ENCODE measurements around the gene SRPRB. TPM values are rescaled to one million over a fixed set of nuclear protein-coding genes. Genes with fewer than 3 reads are reported as not detected.

Gene SRPRB
- total RNA-seq, 1 experiment from 2014 or later: 54.8 TPM

- no peak for TF ChIP-seq CTCF (conservative IDR thresholded peaks at IDR 0.05)
Observed at GRCh38 chr3:133836497-133837158, 31.0 kb downstream of the SRPRB start.

More at GRCh38 chr3:133836497-133837158, 31.0 kb downstream of the SRPRB start:
- H3K4me1 ChIP-seq (ENCODE audit: insufficient read depth, low read length): no peaks in the 10 kb centered on the region
- H3K23ac ChIP-seq (ENCODE audit: insufficient read length, low read depth, low read length): no peak overlapping the region
- no CpG with 5 or more reads among the region's 6 CpGs for WGBS (ENCODE audit: extremely low coverage, insufficient read length, low lambda C conversion rate)
- no peak overlapping the region for H3K56ac ChIP-seq (ENCODE audit: insufficient read length, low read depth, low read length)
- H3K14ac ChIP-seq (ENCODE audit: insufficient read depth, low read length): no peak overlapping the region
- Mint-ChIP-seq H3K36me3 (ENCODE audit: insufficient read depth in 1 of 3, low read depth in 3 of 3) (peaks cover 0 to 3% (median 1%) of the 10 kb centered on the region in 3 experiments; a peak in 1 of 7 replicates), H3K27me3 (ENCODE audit: low read depth) (no peaks in the 10 kb centered on the region), H3K27ac (0 out of 7 replicates have a peak overlapping the region, but pooled peaks of 1 of the 3 experiments have one; percentile 20), H3K4me3 (no peak overlapping the region), H3K9me3 (no peaks in the 10 kb centered on the region), H3K4me1 (no peaks in the 10 kb centered on the region)
- H3K18ac ChIP-seq (ENCODE audit: insufficient read length, low read depth, low read length): no peak overlapping the region
- H2BK15ac ChIP-seq (ENCODE audit: low read depth, low read length): no peak overlapping the region
- H2AK5ac ChIP-seq (ENCODE audit: insufficient read length, low read length): no peak overlapping the region
- H4K8ac ChIP-seq (replicated peaks; ENCODE audit: insufficient read length, low read depth, low read length): no peak overlapping the region
- H2BK20ac ChIP-seq (ENCODE audit: low read depth, low read length, poor library complexity, severe bottlenecking): no peak overlapping the region
- H3K79me2 ChIP-seq (ENCODE audit: insufficient read depth, low read length): no peaks in the 10 kb centered on the region
- no peak overlapping the region for H2BK5ac ChIP-seq (ENCODE audit: insufficient read length, low read length)
- no peak overlapping the region for H4K91ac ChIP-seq (ENCODE audit: insufficient read length, low read depth, low read length)
- no peaks in the 10 kb centered on the region for H3K27me3 ChIP-seq (ENCODE audit: insufficient read depth, low read length)
- no peak overlapping the region for H3K4ac ChIP-seq (ENCODE audit: low read depth, low read length)
- H2BK12ac ChIP-seq (ENCODE audit: insufficient read length, low read depth, low read length): no peak overlapping the region
- no peak overlapping the region for H2AFZ ChIP-seq (ENCODE audit: low read length)
- no peak overlapping the region for H3K9ac ChIP-seq (ENCODE audit: extremely low read depth, insufficient read length, low read length)
- H4K20me1 ChIP-seq (ENCODE audit: control insufficient read depth, insufficient read depth, insufficient read length): no peaks in the 10 kb centered on the region
- no peak overlapping the region for H3K4me2 ChIP-seq (ENCODE audit: insufficient read depth, insufficient read length, low read length)
- H4K5ac ChIP-seq (ENCODE audit: insufficient read length, low read depth, low read length): no peak overlapping the region
- H3K9me3 ChIP-seq (ENCODE audit: control insufficient read depth, low read depth, low read length): no peaks in the 10 kb centered on the region
- H3K23me2 ChIP-seq (ENCODE audit: insufficient read length, low read depth, low read length, poor library complexity, severe bottlenecking): no peaks in the 10 kb centered on the region
- no peak overlapping the region for H3T11ph ChIP-seq (ENCODE audit: low read length)
- H3K79me1 ChIP-seq (ENCODE audit: insufficient read depth, low read depth, low read length, poor library complexity, severe bottlenecking): no peaks in the 10 kb centered on the region
- no peak overlapping the region for H2BK120ac ChIP-seq (ENCODE audit: low read depth, low read length, poor library complexity, severe bottlenecking)
- no peak overlapping the region for H3K27ac ChIP-seq (ENCODE audit: insufficient read length, low read depth, low read length)
- peak; percentile 17 for DNase-seq
